Pons (tissue), 1 donor: ENCODE results near the gene LHFPL4.

Source experiments
- DNase-seq: peaks from one replicate; pipeline ENCODE4 v3.0.0-alpha.2; 2016; ENCODE audit warnings: low spot score

Gene LHFPL4

DNA sequence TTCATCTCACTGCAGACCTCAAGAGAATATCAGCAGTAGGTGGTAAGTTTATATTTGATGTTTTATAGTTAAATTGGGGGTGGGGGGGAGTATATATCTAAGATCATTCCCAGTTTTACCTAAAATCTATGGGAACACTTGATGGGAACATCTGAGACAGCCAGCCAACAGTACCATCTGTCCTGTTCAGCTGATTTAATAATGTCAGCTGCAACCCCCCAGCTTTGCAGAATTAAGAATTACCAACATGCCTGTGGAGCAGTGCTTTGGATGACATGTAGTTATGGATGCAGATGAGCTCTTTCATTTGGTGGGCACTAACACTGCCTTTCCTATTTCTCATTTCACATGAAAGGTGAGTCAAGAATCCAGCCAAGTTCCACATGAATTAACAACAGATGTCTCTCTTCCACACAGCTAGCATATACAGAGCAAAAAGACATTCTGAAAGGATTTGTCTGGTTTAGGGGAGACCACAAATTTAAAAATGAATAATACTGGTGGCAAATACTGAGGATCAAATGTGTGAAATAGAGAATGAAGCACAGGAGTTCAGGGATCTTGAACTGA, 80.0 kb downstream of the LHFPL4 start:
- DNase-seq = no peak

DNA sequence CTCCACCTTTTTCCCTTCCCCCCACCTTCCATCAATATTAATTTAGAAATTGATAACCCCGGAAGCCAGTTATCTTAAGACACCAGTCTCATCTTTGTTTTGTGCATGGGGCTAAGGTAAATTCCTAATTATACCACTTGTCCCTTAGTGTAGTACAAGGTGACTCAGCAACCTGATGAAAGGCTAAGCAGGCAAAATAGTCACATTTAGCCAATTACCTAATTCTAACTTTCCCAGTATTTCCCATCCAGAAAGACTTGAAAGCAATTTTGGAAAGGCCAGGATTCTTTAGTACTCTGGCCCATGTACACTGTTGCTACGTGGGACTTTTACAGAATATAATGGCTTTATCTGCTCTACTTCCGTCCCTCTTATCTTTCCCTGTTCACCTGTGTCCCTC, 83.6 kb downstream of the LHFPL4 start:
- no peak for DNase-seq

DNA sequence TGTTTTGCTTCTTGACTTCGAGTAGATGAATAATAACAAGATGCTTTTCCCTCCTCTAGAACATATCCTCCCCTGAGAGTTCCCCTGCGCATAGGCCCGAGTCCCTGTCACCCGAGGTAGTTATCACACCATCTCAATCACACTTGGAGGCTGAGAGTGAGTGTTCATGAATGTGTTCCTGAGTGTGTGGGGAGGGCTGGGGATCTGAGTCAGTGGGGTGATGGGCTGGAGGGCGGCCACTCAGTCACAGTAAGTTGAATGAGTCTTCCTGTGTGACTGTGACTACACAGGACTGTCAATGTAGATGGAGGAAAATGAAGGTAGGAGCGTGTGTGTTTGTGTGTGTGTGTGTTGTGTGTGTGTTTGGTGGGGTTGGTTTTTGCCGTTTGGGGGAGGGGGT, 85.2 kb downstream of the LHFPL4 start:
- DNase-seq = no peak

DNA sequence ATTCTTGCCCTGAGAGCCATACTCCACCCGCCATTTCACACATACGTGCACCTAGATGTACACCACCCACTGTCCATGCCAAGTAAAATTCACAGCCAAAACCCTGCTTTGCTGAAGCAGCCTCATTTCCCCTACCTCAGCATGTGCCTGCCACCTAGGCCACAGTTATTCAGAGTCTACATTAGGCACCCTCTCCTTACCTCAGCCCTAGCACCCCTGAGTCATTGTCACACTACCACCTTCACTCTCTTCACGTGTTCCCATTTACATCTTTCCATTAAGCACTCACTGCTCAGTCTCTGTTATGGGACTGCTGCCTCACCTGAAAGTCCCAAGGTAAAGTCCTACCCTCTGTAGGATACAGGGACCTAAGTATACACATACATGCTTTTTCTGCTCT, 86.2 kb downstream of the LHFPL4 start:
- DNase-seq = no peak

DNA sequence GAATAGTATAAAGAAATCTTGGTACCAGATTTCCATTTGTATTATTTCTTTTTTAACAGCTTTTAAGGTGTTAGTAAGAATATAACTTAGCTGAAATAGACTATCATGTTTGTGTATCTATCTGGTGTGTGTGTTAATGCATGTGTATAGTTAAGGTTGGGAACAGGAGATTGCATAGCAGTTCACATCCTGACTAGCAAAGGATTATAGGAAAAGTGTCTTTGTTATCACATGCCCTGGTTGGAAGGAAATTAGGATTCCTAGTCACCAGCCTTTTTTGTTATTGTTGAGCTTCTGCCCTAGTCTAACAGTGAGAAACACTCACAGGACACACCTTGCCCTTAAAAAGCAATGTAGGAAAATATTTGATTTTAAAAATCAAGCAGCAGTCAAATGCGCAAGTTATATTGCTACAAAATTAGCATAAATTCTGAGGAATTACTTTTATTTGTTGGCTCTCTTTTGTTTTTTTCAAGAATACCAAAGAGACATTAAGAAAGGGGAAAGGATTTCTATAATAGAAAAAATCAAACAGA, 98.0 kb downstream of the LHFPL4 start:
- DNase-seq = no peak

DNA sequence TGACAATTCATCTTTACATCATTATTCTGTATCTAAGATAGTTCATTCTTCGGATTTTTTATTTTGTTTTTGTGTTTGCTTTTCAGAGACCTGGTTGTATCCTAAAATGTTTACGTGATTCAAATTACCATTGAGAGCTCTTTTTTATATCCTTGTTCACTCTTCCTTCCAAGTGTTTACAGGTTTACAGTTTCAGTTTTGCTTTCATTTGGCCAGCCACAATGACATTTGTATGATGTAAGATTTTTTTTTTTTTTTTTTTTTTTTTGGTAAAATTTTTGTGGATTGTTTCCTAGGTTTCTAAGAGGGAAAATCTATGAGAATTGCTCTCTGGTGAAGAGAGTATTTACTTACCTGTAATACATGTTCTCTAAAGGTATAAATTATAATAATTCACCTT, 101.2 kb downstream of the LHFPL4 start:
- no peak for DNase-seq

DNA sequence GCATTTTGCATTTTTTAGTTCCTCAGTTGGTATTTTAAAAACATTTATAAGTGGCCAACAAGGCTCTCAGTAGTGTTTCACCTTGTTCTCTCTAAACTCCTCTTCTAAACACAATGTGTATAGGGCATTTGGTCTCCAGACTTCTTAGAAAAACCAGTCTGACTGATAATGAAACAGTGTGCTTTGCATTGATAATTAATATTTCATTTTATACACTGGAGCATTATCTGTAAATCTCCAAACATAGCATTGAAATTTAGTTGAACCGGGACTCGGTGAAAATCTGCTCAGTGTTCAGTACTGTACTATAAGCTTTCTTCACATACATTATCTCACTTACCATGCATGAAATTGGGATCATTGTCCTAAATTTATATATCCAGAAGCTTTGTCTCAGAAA, 102.6 kb downstream of the LHFPL4 start:
- DNase-seq = no peak

DNA sequence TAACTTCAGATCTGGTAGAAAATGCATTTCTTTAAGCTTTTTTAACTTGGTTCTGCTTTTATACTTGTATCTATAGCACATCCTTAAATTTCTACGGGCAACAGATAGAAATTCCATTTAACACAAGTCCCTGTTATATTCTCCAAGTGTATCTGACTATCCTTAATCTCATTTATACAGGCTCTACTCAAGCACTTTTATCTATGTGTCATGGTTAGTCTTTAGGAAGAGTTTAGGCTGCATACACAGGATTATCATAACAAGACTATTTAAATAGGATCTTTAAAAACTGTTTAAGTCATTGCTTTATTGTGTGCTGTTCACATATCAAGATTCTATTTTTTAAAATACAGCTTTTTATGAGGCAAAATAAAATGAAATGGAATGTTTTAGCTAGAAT, 103.5 kb downstream of the LHFPL4 start:
- DNase-seq = no peak

DNA sequence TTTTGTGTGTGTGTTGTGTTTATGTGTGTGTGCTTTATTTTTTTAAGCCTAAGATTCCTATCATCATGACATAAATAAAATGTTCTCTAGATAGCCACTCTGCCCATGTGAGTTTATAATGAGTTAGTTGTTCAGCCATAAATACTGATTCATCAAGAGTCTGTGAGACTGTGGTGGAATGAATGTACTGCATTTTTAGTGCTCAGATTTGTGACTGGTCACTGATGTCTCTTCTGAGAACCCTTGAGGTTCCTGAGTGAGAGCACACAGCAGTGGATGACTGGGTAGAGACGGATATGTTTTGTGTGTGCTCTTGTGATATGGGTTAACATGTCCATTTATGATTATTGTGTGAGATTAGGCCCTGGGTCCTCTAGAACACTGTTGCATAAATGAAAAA, 105.0 kb downstream of the LHFPL4 start:
- DNase-seq = peak; percentile 42
